CD4-positive, alpha-beta T cell treated with Interleukin-12 subunit alpha and Interleukin-12 subunit beta, for 1 hour (primary cell): Measurements from ENCODE around the gene OR7C1.
A peak's percentile ranks its signal among the peaks of the same experiment; 100 is the strongest.
"Not testable (repeated sequence)": the region's sequence is repeated elsewhere in the genome, so short reads cannot be mapped to it uniquely, and the experiment has no call there.

Experiments used
- DNase-seq: peaks from one replicate; pipeline ENCODE4 v3.0.0-alpha.2; 2020

OR7C1 gene

GRCh38 chr19:14783410-14783998 is 51.5 kb downstream of the OR7C1 start:
- not testable (repeated sequence) for DNase-seq

GRCh38 chr19:14782626-14783409 is 52.2 kb downstream of the OR7C1 start:
- no peak for DNase-seq

DNA sequence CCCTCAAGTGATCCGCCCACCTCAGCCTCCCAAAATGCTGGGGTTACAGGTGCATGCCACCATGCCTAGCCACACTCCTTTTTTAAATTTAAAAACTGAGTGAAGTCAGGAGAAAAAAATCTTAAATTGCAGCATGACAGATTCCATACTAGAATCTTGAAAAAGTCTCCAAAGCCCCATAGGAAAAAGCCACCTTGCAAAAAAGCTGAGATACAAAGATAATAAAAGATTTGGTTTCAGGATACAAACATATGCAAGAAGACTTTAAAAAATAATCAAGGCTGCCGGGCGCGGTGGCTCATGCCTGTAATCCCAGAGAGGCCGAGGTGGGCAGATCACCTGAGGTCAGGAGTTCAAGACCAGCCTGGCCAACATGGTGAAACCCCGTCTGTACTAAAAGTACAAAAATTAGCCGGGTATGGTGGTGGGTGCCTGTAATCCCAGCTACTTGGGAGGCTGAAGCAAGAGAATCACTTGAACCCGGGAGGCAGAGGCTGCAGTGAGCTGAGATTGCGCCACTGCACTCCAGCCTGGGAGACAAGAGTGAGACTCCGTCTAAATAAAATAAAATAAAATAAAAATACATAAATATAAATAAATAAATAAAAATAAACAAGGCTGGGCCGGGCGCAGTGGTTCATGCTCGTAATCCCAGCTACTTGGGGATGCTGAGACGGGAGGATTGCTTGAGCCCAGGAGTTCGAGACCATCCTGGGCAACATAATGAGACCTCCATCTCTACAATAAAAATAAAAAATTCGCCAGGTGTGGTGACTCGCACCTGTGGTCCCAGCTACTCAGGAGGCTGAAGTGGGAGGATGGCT is 53.1 kb downstream of the OR7C1 start:
- DNase-seq: not testable (repeated sequence)

GRCh38 chr19:14780622-14781225 is 54.3 kb downstream of the OR7C1 start:
- DNase-seq: not testable (repeated sequence)

DNA sequence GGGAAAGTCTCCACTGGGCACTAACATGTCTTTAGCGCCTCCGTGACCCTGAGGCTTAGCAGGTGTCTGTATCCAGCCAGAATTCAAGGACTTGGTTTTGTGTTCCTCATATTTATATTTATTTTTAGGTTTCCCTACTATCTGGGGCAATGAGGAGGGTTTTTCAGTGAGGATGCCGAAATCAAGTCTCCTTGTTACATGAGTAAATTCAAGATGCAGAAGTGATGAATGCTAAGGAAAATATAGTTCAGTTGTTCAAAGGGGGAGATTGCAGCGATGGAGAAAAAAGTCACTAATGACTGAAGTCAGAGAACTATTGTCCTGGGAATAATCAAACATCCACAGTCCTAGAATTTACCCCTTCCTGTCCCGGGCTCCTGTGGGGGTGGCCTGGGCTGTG is 55.8 kb downstream of the OR7C1 start:
- DNase-seq: no peak

GRCh38 chr19:14778110-14778845 is 56.7 kb downstream of the OR7C1 start, which contains the start of gene ADGRE2:
Gene ADGRE2, minus strand, starts transcription at chr19:14778560. Its CDS starts 1,804 bp downstream, at chr19:14776756.
- DNase-seq: not testable (repeated sequence)

DNA sequence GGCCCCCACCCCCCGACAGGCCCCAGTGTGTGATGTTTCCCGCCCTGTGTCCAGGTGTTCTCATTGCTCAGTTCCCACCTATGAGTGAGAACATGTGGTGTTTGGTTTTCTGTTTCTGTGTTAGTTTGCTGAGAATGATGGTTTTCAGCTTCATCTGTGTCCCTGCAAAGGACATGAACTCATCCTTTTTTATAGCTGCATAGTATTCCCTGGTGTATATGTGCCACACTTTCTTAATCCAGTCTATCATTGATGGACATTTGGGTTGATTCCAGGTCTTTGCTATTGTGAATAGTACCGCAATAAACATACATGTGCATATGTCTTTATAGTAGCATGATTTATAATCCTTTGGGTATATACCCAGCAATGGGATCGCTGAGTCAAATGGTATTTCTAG is 57.3 kb downstream of the OR7C1 start:
- DNase-seq: not testable (repeated sequence)

GRCh38 chr19:14775869-14776586 is 59.0 kb downstream of the OR7C1 start:
- no peak for DNase-seq

GRCh38 chr19:14775326-14775725 is 59.7 kb downstream of the OR7C1 start:
- not testable (repeated sequence) for DNase-seq

DNA sequence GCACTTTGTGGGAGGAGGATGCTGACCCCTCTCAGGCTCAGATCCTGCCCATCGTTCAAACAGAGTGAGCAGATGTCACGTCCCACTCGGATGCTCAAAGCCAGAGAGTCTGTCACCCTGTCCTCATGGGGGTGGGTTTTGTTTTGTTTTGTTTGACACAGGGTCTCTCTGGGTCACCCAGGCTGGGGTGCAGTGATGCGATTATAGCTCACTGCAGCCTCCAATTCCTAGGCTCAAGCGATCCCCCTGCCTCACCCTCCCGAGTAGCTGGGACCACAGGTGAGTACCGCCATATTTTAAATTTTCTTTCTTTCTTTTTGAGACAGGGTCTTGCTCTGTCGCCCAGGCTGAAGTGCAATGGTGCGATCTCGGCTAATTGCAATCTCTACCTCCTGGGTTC is 60.6 kb downstream of the OR7C1 start:
- no peak for DNase-seq

DNA sequence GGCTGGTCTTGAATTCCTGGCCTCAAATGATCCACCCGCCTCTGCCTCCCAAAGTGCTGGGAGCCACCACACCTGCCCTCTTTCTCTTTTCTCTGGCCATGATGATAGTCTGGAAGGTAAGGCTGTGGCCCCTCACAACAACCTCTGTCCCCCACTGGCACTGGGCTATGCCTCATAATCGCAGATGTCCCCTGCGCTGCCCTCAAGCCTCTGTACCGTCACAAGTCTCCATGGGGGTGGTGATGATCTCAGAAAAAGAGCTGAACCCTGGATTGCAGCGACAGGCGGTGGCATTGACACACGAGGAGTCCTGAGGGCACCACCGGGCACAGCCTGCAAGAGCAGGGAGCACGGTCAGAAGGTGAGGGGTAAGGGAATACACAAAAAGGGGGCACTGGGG is 61.3 kb downstream of the OR7C1 start:
- not testable (repeated sequence) for DNase-seq

- DNase-seq: no peak
Observed at GRCh38 chr19:14772995-14773394, 62.0 kb downstream of the OR7C1 start.

DNA sequence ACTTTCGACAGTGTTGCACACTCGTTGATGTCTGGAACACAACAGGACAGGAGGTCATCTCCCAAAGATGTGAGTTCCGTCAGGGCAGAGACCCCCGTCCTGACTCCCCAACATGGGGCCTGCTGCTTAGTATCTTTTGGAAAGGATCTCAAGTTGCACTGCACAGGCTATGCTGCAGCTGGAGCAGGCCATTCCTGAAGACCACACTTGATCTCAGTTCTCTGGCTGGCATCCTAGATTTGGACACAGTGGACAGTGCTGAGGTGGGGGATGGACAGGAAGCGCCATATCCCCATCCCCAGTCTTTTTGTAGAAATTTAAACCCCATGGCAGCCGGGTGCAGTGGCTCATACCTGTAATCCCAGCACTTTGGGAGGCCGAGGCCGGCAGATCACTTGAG is 62.5 kb downstream of the OR7C1 start:
- DNase-seq: no peak

- no peak for DNase-seq
Observed at GRCh38 chr19:14770944-14771839, 63.8 kb downstream of the OR7C1 start.

DNA sequence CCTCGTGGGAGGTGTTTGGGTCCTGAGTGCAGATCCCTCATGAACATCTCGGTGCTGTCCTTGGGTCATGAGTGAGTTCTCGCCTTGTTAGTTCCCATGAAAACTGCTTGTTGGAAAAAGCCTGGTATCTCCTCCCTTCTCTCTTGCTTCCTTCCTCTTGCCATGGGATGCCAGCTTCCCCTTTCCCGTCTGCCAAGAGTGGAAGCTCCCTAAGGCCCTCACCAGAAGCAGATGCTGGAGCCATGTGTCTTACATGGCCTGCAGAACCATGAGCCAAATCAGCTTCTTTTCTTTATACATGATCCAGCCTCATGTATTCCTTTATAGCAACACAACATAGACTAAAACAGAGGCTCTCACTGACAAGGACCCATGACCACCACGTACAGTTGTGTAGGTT is 64.8 kb downstream of the OR7C1 start:
- no peak for DNase-seq

DNA sequence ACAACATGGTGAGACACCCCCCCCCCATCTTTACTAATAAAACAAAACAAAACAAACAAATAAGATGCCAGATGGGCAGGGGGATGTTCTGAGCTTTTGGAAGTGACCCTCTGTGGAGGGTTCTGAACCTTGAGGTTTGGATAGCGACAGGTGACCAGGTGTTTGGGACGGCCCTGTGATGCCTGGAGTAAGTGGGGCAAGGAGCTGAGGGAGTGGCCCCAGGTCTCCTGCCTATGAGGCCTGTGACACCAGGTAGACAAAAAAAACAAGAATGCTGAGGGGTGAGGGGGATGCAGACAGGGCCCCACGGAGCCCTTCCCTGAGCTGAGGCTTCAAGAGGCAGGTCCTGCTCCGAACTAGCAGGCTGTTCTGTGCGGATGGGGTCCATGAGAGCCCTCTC is 65.8 kb downstream of the OR7C1 start:
- DNase-seq: no peak

DNA sequence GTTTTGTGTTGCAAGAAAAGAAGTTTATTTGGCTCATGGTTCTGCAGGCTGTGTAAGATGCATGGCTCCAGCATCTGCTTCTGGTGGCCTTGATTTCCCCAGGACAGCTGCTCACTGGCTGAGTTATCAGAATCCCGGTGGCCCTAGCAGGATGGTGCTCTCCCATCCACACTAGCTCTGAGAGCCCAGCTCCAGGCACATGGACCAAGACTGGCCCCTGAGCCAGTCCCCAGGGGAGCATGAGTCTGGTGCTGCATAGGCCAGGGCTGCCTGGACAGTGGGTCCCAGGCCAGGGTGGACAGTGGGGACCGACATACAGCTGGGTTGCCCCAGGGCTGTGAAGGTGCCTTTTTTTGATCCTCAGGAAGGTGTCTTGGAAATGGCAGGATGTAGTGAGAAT is 67.0 kb downstream of the OR7C1 start:
- no peak for DNase-seq

DNA sequence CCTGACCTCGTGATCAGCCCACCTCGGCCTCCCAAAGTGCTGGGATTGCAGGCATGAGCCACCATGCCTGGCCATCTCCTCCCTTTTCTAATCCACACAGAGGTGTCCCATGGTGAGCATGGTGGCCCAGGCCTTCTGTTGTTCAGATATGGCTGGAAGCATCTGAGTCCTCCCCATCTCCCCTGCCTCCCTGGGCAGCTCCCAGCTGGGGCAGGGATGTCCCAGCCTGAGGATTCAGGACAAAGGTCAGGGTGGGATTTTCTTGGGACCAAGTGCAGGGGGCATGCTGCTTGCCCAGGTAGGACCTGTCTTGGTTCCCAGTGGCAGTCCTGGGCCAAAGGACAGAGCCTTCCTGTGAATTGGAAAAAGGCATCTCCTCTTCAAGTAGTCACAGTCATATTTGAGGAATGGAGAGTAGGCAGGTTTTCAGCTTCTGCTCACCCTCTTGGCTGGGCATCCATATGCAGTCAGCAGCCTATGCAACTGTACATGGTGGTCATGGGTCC is 67.5 kb downstream of the OR7C1 start:
- no peak for DNase-seq

GRCh38 chr19:14765841-14766240 is 69.1 kb downstream of the OR7C1 start:
- DNase-seq: not testable (repeated sequence)

- peak; percentile 12 for DNase-seq
Observed at GRCh38 chr19:14765403-14765802, 69.6 kb downstream of the OR7C1 start.
